NCI-H460 (cell line): ENCODE data around the gene CELA2B. TPM values are rescaled to one million over a fixed set of nuclear protein-coding genes. Genes with fewer than 3 reads are reported as not detected.
"Not testable (repeated sequence)": the region's sequence is repeated elsewhere in the genome, so short reads cannot be mapped to it uniquely, and the experiment has no call there.

Experiments used
- DNase-seq: peaks from one replicate; pipeline ENCODE4 v3.0.0-alpha.2; 2016; ENCODE audit warnings: low read depth; ENCODE audit errors: extremely low read depth
- polyA plus RNA-seq: library from polyadenylated mRNA; depleted of rRNA; stranded (reverse); fragments of >200 nt; gene quantifications from 2 replicates; pipeline ENCODE4 v1.2.3, GENCODE V29; 2014; cell fraction: nucleus; rRNA removed
- total RNA-seq: library from RNA; depleted of rRNA; stranded (reverse); fragments of >200 nt; shearing (Covaris generic); gene quantifications from 2 replicates; pipeline ENCODE4 v1.2.3, GENCODE V29; 2014; rRNA removed

The CELA2B gene
- total RNA-seq, result not detected in 2 replicates
- not detected in 2 replicates for polyA plus RNA-seq

DNA sequence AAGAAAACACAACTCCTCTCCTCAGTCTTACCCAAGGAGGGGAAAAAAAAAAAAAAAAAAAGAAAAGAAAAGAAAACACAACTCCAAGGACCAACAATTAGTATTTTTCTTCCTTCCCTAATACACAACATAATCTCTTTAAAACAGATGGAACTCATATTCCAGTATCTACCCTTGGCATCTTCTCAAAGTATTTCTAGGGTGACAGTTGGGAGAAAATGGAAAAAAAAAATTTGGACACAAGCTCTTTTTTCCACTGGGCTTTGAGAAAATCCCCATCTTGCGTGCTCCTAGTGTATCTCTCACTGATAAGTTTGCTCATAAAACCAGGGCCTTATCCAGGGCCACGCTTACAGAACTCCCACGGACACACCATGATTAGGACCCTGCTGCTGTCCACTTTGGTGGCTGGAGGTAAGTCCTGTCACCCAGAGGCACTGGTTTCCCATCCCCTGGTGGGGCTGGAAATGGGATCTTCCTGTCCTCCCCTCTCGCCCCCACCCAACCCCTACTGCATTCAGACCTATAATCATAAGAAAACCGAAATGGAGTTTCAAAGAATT, at the start of gene CELA2B:
Gene CELA2B, plus strand, starts transcription at position 353 of the 563 bp plus-strand sequence. Its CDS starts 22 bp downstream, at position 375.
- no peak for DNase-seq

DNA sequence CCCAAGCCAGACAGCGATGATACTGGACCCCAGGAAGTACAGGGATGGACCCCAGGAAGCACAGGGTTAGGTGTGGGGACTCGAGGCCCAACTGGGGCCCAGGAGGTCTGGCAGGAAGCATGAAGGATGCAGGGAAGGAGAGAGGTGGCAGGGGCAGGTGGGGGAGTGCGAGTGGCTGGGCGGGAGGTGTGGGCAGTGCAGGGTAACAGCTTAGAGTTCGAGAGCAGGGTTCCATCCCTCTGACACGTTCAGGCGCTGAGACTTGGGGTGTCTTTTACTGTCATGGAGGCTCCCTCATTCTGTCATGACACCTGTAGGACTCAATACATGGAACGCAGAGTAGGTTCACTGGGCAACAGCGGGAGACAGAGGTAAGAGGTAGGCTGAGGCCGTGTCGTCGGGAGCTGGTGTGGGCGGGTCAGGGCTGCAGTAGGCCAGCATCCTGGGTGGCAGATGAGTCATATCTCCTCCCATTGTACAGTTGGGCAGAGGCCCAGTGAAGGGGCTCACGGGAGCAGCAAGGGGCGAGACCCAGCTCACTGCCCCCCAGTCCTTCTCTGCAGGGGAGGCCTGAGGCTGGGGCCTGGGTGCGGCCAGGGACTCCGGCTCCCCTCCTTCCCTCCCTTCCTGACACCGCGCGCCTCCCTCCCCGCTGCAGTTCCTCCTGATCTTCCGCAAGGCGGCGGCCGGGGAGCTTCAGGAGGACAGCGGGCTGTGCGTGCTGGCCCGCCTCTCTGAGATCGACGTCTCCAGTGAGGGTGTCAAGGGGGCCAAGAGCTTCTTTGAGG, 49.2 kb upstream of the CELA2B start:
- DNase-seq, result peak; percentile 67

- DNase-seq, result no peak
Observed at GRCh38 chr1:15427280-15427666, 48.6 kb upstream of the CELA2B start.

DNA sequence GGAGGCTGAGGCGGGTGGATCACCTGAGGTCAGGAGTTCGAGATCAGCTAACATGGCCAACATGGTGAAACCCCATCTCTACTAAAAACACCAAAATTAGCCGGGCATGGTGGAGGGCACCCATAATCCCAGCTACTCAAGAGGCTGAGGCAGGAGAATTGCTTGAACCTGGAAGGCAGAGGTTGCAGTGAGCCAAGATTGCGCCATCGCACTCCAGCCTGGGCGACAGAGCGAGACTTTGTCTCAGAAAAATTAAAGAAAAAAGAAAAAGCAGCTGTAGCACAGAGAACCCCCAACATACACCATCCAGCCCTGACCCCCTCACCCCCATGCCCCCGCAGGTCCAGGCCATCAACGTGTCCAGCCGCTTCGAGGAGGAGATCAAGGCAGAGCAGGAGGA, 47.7 kb upstream of the CELA2B start:
- DNase-seq, result not testable (repeated sequence)

- DNase-seq, result no peak
Observed at GRCh38 chr1:15428815-15429435, 47.0 kb upstream of the CELA2B start.

DNA sequence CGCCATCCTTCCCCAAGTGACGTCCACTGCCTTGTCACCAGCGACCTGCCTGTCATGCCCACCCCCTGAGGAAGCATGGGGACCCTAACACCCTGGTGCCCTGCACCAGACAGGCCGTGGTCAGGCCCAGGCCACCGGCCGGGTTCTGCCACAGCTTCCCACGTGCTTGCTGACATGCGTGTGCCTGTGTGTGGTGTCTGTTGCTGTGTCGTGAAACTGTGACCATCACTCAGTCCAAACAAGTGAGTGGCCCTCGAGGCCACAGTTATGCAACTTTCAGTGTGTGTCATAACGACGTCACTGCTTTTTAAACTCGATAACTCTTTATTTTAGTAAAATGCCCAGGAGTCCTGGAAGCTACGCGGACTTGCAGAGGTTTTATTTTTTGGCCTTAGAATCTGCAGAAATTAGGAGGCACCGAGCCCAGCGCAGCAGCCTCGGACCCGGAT, 46.2 kb upstream of the CELA2B start:
- no peak for DNase-seq

GRCh38 chr1:15430787-15431570, 44.9 kb upstream of the CELA2B start:
- no peak for DNase-seq

DNA sequence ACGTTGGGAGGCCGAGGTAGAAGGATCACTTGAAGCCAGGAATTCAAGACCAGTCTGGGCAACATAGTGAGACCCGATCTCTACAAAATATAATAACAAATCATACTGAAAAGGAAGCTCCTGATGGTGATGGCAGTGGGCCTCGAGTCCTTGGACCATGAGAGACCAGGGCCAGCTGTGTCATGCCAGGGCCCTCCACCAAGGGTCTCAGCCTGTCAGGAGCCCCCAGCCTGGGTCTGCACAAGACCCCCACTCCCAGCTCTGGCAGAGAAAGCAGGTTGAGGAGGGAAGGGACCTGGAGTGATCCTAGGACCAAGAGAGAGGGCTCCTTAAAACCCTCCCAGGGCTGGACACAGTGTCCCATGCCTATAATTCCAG, 44.3 kb upstream of the CELA2B start:
- no peak for DNase-seq

GRCh38 chr1:15432324-15432723, 43.6 kb upstream of the CELA2B start:
- no peak for DNase-seq

DNA sequence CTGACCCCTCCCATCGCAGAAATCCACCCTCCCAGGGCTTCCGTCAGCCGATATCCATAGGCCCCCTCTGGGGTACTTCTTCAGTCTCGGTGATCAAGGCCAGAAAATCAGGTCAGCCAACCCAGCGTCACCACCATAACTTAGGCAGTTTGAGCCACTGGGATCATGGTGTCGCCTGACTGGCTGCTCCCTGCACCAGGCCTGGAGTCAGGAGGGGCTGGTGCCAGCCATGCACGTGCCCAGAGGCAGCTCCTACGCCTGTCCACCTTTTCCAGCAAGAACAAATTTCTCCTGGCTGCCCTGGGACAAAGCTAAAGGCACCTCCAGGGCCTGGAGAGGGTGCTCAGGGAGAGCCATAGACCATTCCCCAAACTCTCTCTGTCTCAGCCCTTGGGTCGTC, 42.4 kb upstream of the CELA2B start:
- no peak for DNase-seq

GRCh38 chr1:15434739-15435138, 41.2 kb upstream of the CELA2B start:
- DNase-seq, result not testable (repeated sequence)

GRCh38 chr1:15435239-15436077, 40.4 kb upstream of the CELA2B start:
- no peak for DNase-seq

- no peak for DNase-seq
Observed at GRCh38 chr1:15436881-15437442, 38.9 kb upstream of the CELA2B start.

- no peak for DNase-seq
Observed at GRCh38 chr1:15439325-15439724, 36.6 kb upstream of the CELA2B start.

GRCh38 chr1:15440357-15440756, 35.5 kb upstream of the CELA2B start:
- DNase-seq, result no peak

DNA sequence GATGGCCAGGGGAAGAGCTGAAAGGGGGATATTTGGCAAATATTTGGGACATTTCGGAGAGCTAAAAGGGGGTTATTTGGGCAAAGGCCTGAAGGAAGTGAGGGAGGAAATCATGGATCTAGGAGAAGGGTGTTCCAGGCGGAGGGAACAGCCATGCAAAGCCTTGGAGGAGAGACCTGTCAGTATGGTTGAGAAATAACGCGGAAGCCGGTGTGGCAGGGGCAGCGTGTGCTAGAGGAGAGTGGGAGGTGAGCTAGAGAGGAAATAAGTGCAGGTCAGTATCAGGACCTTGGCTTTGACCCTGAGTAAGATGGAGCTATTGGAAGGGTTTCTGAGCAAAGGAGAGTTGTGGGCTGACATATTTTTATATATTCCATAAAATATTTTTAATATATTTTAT, 34.7 kb upstream of the CELA2B start:
- no peak for DNase-seq

DNA sequence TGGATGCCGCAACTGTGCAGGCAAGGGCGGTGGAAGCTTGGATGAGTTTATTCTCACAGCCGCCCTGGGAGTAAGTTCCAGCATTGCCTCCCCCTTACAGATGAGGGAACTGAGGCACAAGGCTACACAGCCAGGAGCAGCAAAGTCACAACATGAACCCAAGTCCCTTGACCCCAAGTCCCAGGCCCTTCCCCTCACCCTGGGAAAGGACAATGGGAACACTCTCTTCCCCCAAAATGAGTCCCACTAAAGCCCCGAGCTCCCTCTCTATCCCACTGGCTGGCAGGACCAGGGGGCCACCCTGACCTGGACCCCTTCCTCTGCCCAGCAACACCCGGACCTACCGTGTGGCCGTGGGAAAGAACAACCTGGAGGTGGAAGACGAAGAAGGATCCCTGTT, 33.8 kb upstream of the CELA2B start:
- DNase-seq, result no peak

DNA sequence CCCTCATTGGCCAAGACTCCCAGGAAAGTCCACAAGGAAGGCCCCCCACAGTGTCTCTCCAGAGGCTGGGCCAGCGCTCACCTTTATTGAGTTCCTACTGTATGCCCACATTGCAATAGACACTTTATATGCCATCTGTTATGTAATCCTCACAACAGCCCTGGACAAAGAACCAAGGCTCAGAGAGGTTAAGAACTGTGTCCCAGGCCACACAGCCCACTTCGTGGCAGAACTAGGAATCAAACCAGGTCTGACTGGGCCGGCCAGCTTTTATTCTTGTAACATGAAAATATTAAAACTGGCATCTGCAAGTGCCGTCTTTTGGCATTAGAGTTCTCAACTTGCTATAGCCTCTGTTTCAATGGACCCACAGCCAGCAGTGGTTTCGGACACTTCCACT, 33.1 kb upstream of the CELA2B start:
- no peak for DNase-seq

GRCh38 chr1:15443281-15443680, 32.6 kb upstream of the CELA2B start:
- no peak for DNase-seq
